T-helper 2 cell treated with Interferon-gamma antibody and Interleukin-4, amounts not matched to agents 100 ng/mL and 5 ng/mL, for 36 hours (primary cell): ENCODE measurements around the gene ASCC2. TPM values are rescaled to one million over a fixed set of nuclear protein-coding genes. Genes with fewer than 3 reads are reported as not detected.
"Not testable (repeated sequence)": the region's sequence is repeated elsewhere in the genome, so short reads cannot be mapped to it uniquely, and the experiment has no call there.

ENCODE experiments used
- intact Hi-C: fragments of 100-400 bp; cut with micrococcal nuclease; formaldehyde crosslinking; loops from one replicate; pipeline ENCODE4 v1.15.1; 2023
- total RNA-seq: library from RNA; stranded (reverse); gene quantifications from 2 replicates; pipeline ENCODE4 v1.2.3, GENCODE V29; 2022

The ASCC2 gene
- total RNA-seq, 1 donor from 2014 or later = 87.7 TPM

DNA sequence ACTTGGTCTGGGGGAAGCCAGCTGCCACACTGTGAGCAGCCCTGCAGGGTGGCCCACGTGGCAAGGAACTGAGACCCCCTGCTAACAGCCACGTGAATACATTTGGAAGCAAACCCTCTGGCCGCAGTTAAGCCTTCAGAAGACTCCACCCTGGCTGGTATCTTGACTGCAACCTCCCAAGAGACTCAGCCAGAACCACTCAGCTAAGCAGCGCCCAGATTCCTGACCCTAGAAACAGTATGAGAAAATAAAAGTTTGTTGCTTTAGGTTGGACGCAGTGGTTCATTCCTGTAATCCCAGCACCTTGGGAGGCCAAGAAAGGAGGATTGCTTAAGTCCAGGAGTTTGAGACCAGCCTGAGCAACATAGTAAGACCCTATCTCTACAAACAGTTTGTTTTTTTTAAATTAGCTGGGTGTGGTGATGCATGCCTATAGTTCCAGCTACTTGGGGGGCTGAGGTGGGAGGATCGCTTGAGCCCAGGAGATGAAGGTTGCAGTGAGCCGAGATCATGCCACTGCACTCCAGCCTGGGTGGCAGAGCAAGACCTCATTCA is 79.9 kb downstream of the ASCC2 start:
- intact Hi-C loops = no loop called here

GRCh38 chr22:29757096-29757495 is 81.0 kb downstream of the ASCC2 start:
- intact Hi-C loops = no loop called here

- intact Hi-C loops = no loop called here
Measured at GRCh38 chr22:29756341-29756740, 81.7 kb downstream of the ASCC2 start.

GRCh38 chr22:29755889-29756288 is 82.2 kb downstream of the ASCC2 start:
- intact Hi-C loops = no loop called here

- intact Hi-C loops = not testable (repeated sequence)
Measured at GRCh38 chr22:29754658-29755395, 83.2 kb downstream of the ASCC2 start.

GRCh38 chr22:29753808-29754657 is 84.0 kb downstream of the ASCC2 start:
- intact Hi-C loops = no loop called here

DNA sequence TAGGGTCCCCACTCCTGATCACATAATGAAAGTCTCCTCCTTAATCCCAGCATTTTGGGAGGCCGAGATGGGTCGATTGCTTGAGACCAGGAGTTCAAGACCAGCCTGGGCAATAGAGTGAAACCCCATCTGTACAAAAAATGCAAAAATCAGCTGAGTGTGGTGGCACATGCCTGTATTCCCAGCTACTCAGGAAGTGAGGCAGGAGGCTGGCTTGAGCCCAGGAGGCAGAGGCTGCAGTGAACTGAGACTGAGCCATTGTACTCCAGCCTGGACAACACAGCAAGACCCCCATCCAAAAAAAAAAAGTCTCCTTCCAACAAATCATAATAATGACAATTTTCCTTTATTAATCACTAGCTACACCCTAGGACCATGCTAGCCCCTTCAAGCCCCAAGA is 86.4 kb downstream of the ASCC2 start:
- intact Hi-C loops = no loop called here

DNA sequence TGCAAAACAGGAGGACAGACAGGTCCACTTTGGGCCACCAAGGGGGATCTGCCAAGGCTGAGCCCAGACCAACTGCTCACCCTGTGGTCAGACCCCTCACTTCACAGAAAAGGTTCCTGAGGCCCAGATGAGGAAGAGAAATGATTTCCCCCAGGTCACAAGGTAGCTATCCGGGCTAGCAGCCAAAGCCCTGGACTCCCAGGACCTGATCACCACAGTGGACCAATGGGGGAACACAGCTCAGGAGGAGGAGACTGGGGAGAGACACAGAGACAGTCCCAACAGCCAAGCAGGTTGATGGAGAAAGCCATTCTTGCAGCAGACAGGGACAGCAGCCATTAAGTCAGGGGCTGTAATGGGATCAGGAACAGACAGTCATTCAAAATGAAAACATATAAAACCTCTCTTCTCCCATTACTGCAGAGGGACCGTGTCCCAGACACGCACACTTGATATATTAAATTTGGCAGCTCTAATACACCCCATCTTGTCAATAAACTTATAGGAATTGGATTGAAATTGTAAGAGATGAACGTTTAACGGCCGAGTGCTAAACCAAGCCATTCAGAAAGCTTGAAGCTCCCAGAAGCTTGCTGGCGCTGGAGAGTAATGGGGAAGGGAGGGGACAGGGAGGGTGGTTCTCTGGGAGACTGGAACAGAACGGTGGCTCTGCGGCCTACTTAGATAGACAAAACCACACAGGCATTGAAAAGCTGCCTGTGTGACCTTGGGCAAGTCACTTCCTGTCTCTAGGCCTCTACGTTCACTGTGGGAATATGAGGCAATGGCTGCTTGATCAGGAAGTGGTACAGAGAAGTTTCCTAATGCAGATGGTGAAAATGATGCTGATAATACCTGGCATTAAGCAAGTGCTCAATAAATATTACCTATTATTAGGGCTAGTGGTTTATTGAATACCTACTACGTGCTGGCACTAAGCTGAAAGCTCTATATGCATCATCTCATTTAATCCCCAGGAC is 87.2 kb downstream of the ASCC2 start:
- intact Hi-C loops = no loop called here

- intact Hi-C loops = no loop called here
Measured at GRCh38 chr22:29750029-29750428, 88.0 kb downstream of the ASCC2 start.

GRCh38 chr22:29748248-29748893 is 89.7 kb downstream of the ASCC2 start:
- intact Hi-C loops = no loop called here

DNA sequence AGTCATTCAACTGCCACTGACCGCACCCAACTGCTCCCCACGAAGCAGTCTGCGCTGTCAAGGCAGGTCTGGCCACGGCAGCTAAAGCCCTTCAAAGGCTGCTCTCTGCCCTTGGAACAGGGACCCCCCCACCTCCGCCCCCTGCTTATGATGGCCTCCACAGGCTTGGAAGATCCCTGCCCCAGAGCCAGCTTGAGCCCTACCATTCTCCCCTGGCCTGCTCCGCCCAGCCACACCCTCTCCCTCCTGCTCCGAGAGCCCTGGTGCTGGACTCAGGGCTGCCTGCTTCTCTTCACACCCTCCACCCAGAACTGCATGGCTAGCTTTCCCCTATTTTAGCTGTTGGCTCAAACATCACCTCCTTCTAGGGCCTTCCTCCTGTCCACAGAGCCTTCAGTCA is 90.2 kb downstream of the ASCC2 start:
- intact Hi-C loops = no loop called here

DNA sequence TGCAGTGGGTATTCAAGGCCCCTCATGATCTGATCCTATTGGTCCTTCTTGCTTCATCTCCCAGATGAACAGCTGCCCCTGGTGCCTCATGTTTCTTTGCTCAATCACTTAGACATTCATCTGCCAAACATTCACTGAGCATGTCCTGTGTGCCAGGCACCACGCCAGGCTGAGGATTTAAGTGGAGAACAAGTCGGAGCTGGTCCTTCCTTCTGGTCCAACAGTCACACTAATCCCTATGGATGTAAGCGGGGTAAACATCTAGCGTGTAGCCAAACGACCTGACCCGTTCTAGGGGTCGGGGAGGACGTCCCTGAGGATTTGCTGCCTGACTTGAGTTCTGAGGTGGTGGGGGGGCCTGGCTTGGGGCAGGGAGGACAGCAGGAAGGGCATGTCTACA is 93.2 kb downstream of the ASCC2 start:
- intact Hi-C loops = no loop called here

- intact Hi-C loops = no loop called here
Measured at GRCh38 chr22:29742326-29742725, 95.7 kb downstream of the ASCC2 start.

GRCh38 chr22:29741926-29742325 is 96.1 kb downstream of the ASCC2 start:
- intact Hi-C loops = no loop called here

DNA sequence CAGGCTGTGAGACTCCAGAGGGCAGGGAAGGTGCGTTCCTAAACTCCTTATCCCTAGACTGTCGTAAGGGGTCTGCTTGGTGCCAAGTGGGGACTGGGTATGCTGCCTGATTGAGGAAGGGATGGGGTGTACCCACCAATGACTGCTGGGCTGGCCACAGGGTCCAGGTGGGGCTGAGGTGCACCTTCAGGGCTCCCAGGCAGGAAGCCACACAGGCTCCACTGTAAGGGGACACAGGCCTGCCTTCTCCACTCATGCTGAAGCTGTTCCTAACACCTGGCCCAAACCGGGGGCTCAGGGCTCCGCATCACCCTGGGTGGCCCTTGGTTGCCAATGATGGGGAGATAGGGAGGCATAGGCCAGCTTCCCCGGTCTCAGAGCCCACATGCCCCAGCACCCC is 97.9 kb downstream of the ASCC2 start:
- intact Hi-C loops = no loop called here

DNA sequence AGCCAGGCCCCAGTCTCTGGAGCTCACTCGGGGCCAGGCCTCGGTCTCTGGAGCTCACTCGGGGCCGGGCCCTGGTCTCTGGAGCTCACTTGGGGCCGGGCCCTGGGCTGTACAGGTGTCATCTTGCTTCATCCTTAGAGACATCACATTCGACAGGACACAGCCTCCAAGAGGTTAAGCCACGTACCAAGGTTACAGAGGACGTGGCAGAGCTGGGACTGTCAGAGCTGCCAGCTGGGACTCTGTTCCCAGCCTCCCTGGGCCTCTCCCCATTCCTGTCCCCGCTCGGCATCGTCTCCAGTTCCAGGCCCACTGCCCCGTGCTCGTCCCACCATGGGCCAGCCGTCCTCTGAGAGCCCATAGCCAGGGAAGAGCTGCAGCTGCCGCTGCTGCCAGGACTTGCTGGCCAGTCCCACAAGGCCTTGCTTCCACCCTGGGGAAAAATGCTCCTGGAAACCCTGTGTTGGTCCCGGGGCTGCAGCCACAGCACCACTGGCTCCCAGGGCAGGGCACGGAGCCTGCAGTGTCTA is 98.7 kb downstream of the ASCC2 start:
- intact Hi-C loops = no loop called here
